SK-N-SH treated with all-trans-retinoic acid at 6 μM for 48 hours (cell line): ENCODE data around the gene LSM3.

Experiments
- ARNTL ChIP-seq: fragments of 450-650 bp; formaldehyde crosslinking; IDR thresholded peaks from 2 replicates; pipeline ENCODE4 v1.5.0; 2020; ENCODE audit warnings: low read depth, mild to moderate bottlenecking, moderate library complexity, borderline replicate concordance
- CREB5 ChIP-seq: fragments of 250-450 bp; sonication (Bioruptor Pico); IDR thresholded peaks from 2 replicates; pipeline ENCODE4 v1.5.1; 2020; ENCODE audit warnings: low read depth, mild to moderate bottlenecking, moderate library complexity
- ESRRG ChIP-seq: fragments of 250-450 bp; sonication (Bioruptor Pico); IDR thresholded peaks from 2 replicates; pipeline ENCODE4 v1.6.1; 2021; ENCODE audit warnings: mild to moderate bottlenecking
- GLIS3 ChIP-seq: fragments of 250-450 bp; sonication (Bioruptor Pico); IDR thresholded peaks from 2 replicates; pipeline ENCODE4 v1.5.0; 2020; ENCODE audit warnings: mild to moderate bottlenecking, moderate library complexity
- ISL1 ChIP-seq: fragments of 250-450 bp; sonication (Bioruptor Pico); IDR thresholded peaks from 2 replicates; pipeline ENCODE4 v2.1.2; 2022; ENCODE audit warnings: mild to moderate bottlenecking, moderate library complexity
- PATZ1 ChIP-seq: fragments of 250-450 bp; sonication (Bioruptor Pico); IDR thresholded peaks from 2 replicates; pipeline ENCODE4 v1.8.0; 2020; ENCODE audit warnings: mild to moderate bottlenecking, moderate library complexity, borderline replicate concordance
- PPARA ChIP-seq: fragments of 250-450 bp; sonication (Bioruptor Pico); IDR thresholded peaks from 2 replicates; pipeline ENCODE4 v1.5.0; 2020; ENCODE audit warnings: mild to moderate bottlenecking, borderline replicate concordance
- RARB ChIP-seq: fragments of 250-450 bp; sonication (Bioruptor Pico); IDR thresholded peaks from 2 replicates; pipeline ENCODE4 v1.8.0; 2021; ENCODE audit warnings: mild to moderate bottlenecking, moderate library complexity
- SNAI2 ChIP-seq: fragments of 250-450 bp; sonication (Bioruptor Pico); IDR thresholded peaks from 2 replicates; pipeline ENCODE4 v1.5.0; 2020; ENCODE audit warnings: mild to moderate bottlenecking, moderate library complexity
- TOX ChIP-seq: fragments of 250-450 bp; sonication (Bioruptor Pico); IDR thresholded peaks from 2 replicates; pipeline ENCODE4 v1.8.0; 2021; ENCODE audit warnings: mild to moderate bottlenecking, moderate library complexity, borderline replicate concordance
- TSHZ2 ChIP-seq: fragments of 250-450 bp; sonication (Bioruptor Pico); IDR thresholded peaks from 2 replicates; pipeline ENCODE4 v1.5.0; 2020; ENCODE audit warnings: mild to moderate bottlenecking, moderate library complexity
- ZFP30 ChIP-seq: fragments of 450-650 bp; formaldehyde crosslinking; IDR thresholded peaks from 2 replicates; pipeline ENCODE4 v1.5.0; 2022; ENCODE audit warnings: mild to moderate bottlenecking, moderate library complexity
- ZNF565 ChIP-seq: fragments of 450-650 bp; formaldehyde crosslinking; conservative IDR thresholded peaks from 2 replicates; pipeline ENCODE4 v1.5.0; 2020; ENCODE audit warnings: low read depth, mild to moderate bottlenecking, moderate library complexity
- ZNF8 ChIP-seq: fragments of 450-650 bp; formaldehyde crosslinking; IDR thresholded peaks from 2 replicates; pipeline ENCODE4 v1.5.0; 2020; ENCODE audit warnings: mild to moderate bottlenecking, moderate library complexity

GRCh38 chr3:14179114-14179465, 473 bp downstream of the LSM3 start:
- TF ChIP-seq ARNTL (CRISPR knock-in tag): no peak
- TF ChIP-seq TSHZ2: no peak
- no peak for TF ChIP-seq RARB
- no peak for TF ChIP-seq PPARA (CRISPR knock-in tag)
- no peak for TF ChIP-seq ZNF8 (CRISPR knock-in tag)
- TF ChIP-seq PATZ1: no peak
- no peak for TF ChIP-seq CREB5
- TF ChIP-seq ESRRG (CRISPR knock-in tag): no peak
- no peak for TF ChIP-seq ISL1 (CRISPR knock-in tag)
- no peak for TF ChIP-seq SNAI2 (CRISPR knock-in tag)
- no peak for TF ChIP-seq TOX (CRISPR knock-in tag)
- TF ChIP-seq GLIS3 (CRISPR knock-in tag): no peak
- TF ChIP-seq ZFP30: no peak
- no peak for TF ChIP-seq ZNF565
